Caco-2 (cell line): ENCODE measurements around the gene FGF1. TPM values are rescaled to one million over a fixed set of nuclear protein-coding genes. Genes with fewer than 3 reads are reported as not detected.

Experiments used
- BruUV-seq: library from RNA; stranded (reverse); fragments of 400-500 nt; replicated peaks from 2 replicates; lab custom pipeline; 2021; lab: Mats Ljungman, UMichigan
- CTCF ChIA-PET: fragments of 300-600 bp; sonication (Branson Sonifier 250); formaldehyde crosslinking; loops from one replicate; lab custom pipeline; 2022; ENCODE audit warnings: antibody characterized with exemption; lab: Charles Lee
- POLR2A ChIA-PET: fragments of 300-600 bp; sonication (Branson Sonifier 250); formaldehyde crosslinking; loops from one replicate; lab custom pipeline; 2022; ENCODE audit warnings: antibody characterized with exemption; lab: Charles Lee
- DNase-seq, 2 experiments: peaks; one replicate each; pipeline versions ENCODE4 v3.0.0 to v3.0.0-alpha.2; 2020 to 2022
- H3K27me3 ChIP-seq: replicated peaks from 2 replicates; pipeline ENCODE4 v1.6.0; 2011; ENCODE audit warnings: low read length; ENCODE audit not compliant: control insufficient read depth, insufficient read depth
- H3K36me3 ChIP-seq: 2 replicates; pipeline ENCODE4 v1.5.1; 2011; ENCODE audit warnings: low read length; ENCODE audit not compliant: control insufficient read depth, insufficient read depth
- H3K4me1 ChIP-seq: fragments of 250-450 bp; sonication (Bioruptor Pico); 2 replicates; pipeline ENCODE4 v1.5.1; 2020; ENCODE audit warnings: mild to moderate bottlenecking
- H3K4me3 ChIP-seq: 2 replicates; pipeline ENCODE4 v1.5.1; 2011; ENCODE audit warnings: low read depth, mild to moderate bottlenecking, control low read depth, low read length
- H3K9me3 ChIP-seq: fragments of 250-450 bp; sonication (Bioruptor Pico); 2 replicates; pipeline ENCODE4 v1.5.1; 2020; ENCODE audit warnings: mild to moderate bottlenecking, moderate library complexity
- H3K27ac Mint-ChIP-seq: one replicate; pipeline ENCODE4 v1.8.0; 2022; ENCODE audit warnings: mixed read lengths; ENCODE audit not compliant: unreplicated experiment
- H3K27me3 Mint-ChIP-seq: one replicate; pipeline ENCODE4 v1.8.0; 2022; ENCODE audit warnings: mixed read lengths; ENCODE audit not compliant: insufficient read depth, unreplicated experiment
- H3K36me3 Mint-ChIP-seq: one replicate; pipeline ENCODE4 v1.8.0; 2022; ENCODE audit warnings: mild to moderate bottlenecking, mixed read lengths; ENCODE audit not compliant: insufficient read depth, unreplicated experiment
- H3K4me1 Mint-ChIP-seq: one replicate; pipeline ENCODE4 v1.8.0; 2022; ENCODE audit warnings: low read depth, mixed read lengths; ENCODE audit not compliant: unreplicated experiment
- H3K4me3 Mint-ChIP-seq: one replicate; pipeline ENCODE4 v1.8.0; 2022; ENCODE audit warnings: mild to moderate bottlenecking, moderate library complexity, mixed read lengths; ENCODE audit not compliant: unreplicated experiment
- H3K9me3 Mint-ChIP-seq: one replicate; pipeline ENCODE4 v1.8.0; 2022; ENCODE audit warnings: mixed read lengths; ENCODE audit not compliant: unreplicated experiment
- CTCF ChIP-seq, 2 experiments: fragments of 200-600 bp in 1 of 2; IDR thresholded peaks; 1 replicate in 1 of 2; 2 replicates in 1 of 2; pipeline versions ENCODE4 v1.5.1 to v1.8.0; 2011 to 2022; ENCODE audit warnings: antibody characterized with exemption in 1 of 2, control low read depth in 1 of 2, inconsistent platforms in 1 of 2, low read depth in 1 of 2, low read length in 1 of 2, mild to moderate bottlenecking in 1 of 2, moderate library complexity in 1 of 2; ENCODE audit not compliant: insufficient read depth in 1 of 2, severe bottlenecking in 1 of 2, unreplicated experiment in 1 of 2
- intact Hi-C: fragments of 100-400 bp; cut with micrococcal nuclease; formaldehyde crosslinking; loops from one replicate; pipeline ENCODE4 v1.10.0; 2022; ENCODE audit not compliant: unreplicated experiment
- total RNA-seq: library from RNA; stranded (reverse); gene quantifications from 2 replicates; pipeline ENCODE4 v1.2.3, GENCODE V29; 2022

Gene FGF1
- total RNA-seq, 1 experiment from 2014 or later, result not detected

GRCh38 chr5:142688281-142688989, 2.5 kb upstream of the FGF1 start:
- POLR2A ChIA-PET, result no interaction called here
- H3K9me3 ChIP-seq, result no peaks in the 10 kb centered on the region
- Mint-ChIP-seq H3K9me3 (no peaks in the 10 kb centered on the region), H3K27ac (no peak overlapping the region), H3K4me3 (no peak overlapping the region), H3K4me1 (peaks cover 10% of the 10 kb centered on the region), H3K27me3 (peaks cover 2% of the 10 kb centered on the region), H3K36me3 (no peaks in the 10 kb centered on the region)
- BruUV-seq, result no TSS peak
- DNase-seq, result no peak
- no peaks in the 10 kb centered on the region for H3K27me3 ChIP-seq
- intact Hi-C loops, result no loop called here
- H3K4me3 ChIP-seq, result no peak overlapping the region
- no peaks in the 10 kb centered on the region for H3K4me1 ChIP-seq
- no peaks in the 10 kb centered on the region for H3K36me3 ChIP-seq
- TF ChIP-seq CTCF (IDR thresholded peaks at IDR 0.05; ENCODE audit: insufficient read depth in 1 of 2, low read depth in 1 of 2, low read length in 1 of 2, severe bottlenecking in 1 of 2, unreplicated experiment in 1 of 2), result no peak
- CTCF ChIA-PET, result no interaction called here

GRCh38 chr5:142686968-142687367, 1.1 kb upstream of the FGF1 start:
- Histone ChIP-seq H3K4me3 (no peak overlapping the region), H3K9me3 (no peaks in the 10 kb centered on the region), H3K4me1 (peaks cover 10% of the 10 kb centered on the region), H3K36me3 (no peaks in the 10 kb centered on the region), H3K27me3 (no peaks in the 10 kb centered on the region)
- Mint-ChIP-seq H3K27ac (no peak overlapping the region), H3K9me3 (no peaks in the 10 kb centered on the region), H3K4me3 (no peak overlapping the region), H3K27me3 (peaks cover 2% of the 10 kb centered on the region), H3K4me1 (peaks cover 17% of the 10 kb centered on the region), H3K36me3 (no peaks in the 10 kb centered on the region)
- CTCF ChIA-PET, result interaction anchor here (2.6 kb wide), 1 partner anchor 26 kb away, joined by 9 read pairs; no protein-coding TSS in a partner anchor
- no peak for TF ChIP-seq CTCF (IDR thresholded peaks at IDR 0.05; ENCODE audit: insufficient read depth in 1 of 2, low read depth in 1 of 2, low read length in 1 of 2, severe bottlenecking in 1 of 2, unreplicated experiment in 1 of 2)
- no peak for DNase-seq
- no TSS peak for BruUV-seq
- intact Hi-C loops, result no loop called here
- POLR2A ChIA-PET, result no interaction called here

- H3K9me3 Mint-ChIP-seq, result no peaks in the 10 kb centered on the region
- Histone ChIP-seq H3K27me3 (no peaks in the 10 kb centered on the region), H3K4me1 (peaks cover 15% of the 10 kb centered on the region), H3K9me3 (no peaks in the 10 kb centered on the region), H3K36me3 (no peaks in the 10 kb centered on the region), H3K4me3 (no peak overlapping the region)
- no peak overlapping the region for H3K27ac Mint-ChIP-seq
- peaks cover 22% of the 10 kb centered on the region for H3K4me1 Mint-ChIP-seq
- ChIA-PET CTCF (interaction anchor here (0.5 to 2.6 kb wide), 2 partner anchors 27 to 30 kb away, joined by 3 to 9 read pairs; no protein-coding TSS in a partner anchor), POLR2A (no interaction called here)
- DNase-seq, result no peak
- H3K4me3 Mint-ChIP-seq, result no peak overlapping the region
- TF ChIP-seq CTCF (IDR thresholded peaks at IDR 0.05; ENCODE audit: insufficient read depth in 1 of 2, low read depth in 1 of 2, low read length in 1 of 2, severe bottlenecking in 1 of 2, unreplicated experiment in 1 of 2), result no peak
- peaks cover 2% of the 10 kb centered on the region for H3K27me3 Mint-ChIP-seq
- BruUV-seq, result no TSS peak
- intact Hi-C loops, result no loop called here
- no peaks in the 10 kb centered on the region for H3K36me3 Mint-ChIP-seq
Observed at GRCh38 chr5:142686210-142686734, 382 bp upstream of the FGF1 start.
